Measurements from ENCODE around the gene GRK5.

DNA sequence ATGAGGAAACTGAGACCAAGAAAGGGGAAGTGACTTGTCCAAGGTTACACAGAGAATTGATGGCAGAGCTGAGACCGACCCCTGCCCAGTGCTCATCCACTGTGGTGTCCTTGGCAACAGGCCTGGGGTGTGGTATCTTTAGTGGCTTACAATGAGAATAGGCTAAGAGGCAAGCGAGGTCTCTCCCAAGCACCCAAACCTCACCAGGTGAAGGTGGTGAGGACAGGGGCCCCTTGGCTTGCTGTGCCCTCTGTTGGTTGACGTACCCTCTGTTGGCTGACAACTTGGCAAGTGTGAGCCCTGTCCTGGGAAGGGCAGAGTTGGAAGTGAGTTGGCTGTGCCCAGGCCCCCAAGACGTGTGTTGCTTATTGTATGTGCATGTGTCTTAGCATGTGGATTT lies 166.9 kb downstream of the GRK5 start:
- TF ChIP-seq, protein P1, sequence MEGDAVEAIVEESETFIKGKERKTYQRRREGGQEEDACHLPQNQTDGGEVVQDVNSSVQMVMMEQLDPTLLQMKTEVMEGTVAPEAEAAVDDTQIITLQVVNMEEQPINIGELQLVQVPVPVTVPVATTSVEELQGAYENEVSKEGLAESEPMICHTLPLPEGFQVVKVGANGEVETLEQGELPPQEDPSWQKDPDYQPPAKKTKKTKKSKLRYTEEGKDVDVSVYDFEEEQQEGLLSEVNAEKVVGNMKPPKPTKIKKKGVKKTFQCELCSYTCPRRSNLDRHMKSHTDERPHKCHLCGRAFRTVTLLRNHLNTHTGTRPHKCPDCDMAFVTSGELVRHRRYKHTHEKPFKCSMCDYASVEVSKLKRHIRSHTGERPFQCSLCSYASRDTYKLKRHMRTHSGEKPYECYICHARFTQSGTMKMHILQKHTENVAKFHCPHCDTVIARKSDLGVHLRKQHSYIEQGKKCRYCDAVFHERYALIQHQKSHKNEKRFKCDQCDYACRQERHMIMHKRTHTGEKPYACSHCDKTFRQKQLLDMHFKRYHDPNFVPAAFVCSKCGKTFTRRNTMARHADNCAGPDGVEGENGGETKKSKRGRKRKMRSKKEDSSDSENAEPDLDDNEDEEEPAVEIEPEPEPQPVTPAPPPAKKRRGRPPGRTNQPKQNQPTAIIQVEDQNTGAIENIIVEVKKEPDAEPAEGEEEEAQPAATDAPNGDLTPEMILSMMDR (IDR thresholded peaks at IDR 0.05) = no peak
- no peak for TF ChIP-seq POLR2A (IDR thresholded peaks at IDR 0.05)

Measured in Peyer's patch (tissue), 4 donors.